ENCODE measurements around the gene PTAFR.

DNA sequence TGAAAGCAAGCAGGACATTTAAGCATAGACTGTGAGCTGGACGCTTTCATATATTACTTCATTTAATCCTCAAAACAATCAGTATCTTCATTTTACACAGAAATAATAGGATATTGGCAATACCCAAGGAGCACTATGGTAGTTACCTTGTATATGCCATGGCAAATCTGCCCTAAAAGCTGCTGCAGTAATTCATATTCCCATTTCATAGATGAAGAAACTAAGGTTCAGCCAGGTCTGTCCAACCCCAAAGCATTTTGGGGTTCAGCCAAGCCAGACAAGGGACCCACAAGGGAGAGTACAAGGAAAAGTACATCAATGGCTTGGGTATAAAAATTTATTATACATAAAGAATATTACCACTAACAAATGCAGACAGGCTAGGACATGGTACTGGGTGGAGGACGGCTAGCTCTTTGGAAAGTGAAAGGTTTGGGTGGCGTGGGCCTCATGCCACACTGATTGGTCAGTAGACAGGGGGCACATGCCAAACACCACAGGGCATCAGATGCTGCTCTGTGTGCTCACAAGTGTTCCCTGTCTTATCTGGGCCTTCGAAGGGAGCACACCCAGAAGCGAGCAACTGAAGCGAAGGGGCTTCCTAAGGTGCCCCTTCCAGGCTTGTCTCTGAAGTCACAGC lies 23.9 kb upstream of the PTAFR start:
- TF ChIP-seq, protein P1, sequence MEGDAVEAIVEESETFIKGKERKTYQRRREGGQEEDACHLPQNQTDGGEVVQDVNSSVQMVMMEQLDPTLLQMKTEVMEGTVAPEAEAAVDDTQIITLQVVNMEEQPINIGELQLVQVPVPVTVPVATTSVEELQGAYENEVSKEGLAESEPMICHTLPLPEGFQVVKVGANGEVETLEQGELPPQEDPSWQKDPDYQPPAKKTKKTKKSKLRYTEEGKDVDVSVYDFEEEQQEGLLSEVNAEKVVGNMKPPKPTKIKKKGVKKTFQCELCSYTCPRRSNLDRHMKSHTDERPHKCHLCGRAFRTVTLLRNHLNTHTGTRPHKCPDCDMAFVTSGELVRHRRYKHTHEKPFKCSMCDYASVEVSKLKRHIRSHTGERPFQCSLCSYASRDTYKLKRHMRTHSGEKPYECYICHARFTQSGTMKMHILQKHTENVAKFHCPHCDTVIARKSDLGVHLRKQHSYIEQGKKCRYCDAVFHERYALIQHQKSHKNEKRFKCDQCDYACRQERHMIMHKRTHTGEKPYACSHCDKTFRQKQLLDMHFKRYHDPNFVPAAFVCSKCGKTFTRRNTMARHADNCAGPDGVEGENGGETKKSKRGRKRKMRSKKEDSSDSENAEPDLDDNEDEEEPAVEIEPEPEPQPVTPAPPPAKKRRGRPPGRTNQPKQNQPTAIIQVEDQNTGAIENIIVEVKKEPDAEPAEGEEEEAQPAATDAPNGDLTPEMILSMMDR (IDR thresholded peaks at IDR 0.05), result no peak
- TF ChIP-seq POLR2A (IDR thresholded peaks at IDR 0.05), result no peak

Data from upper lobe of left lung (tissue), 4 donors.